Stimulated activated CD8-positive, alpha-beta memory T cell treated with anti-CD3 and anti-CD28 coated beads, Interleukin-15, amount 100 ng/mL, for 4 hours (primary cell): ENCODE measurements around the gene PLA2G12A.

Experiments
- DNase-seq, 2 donors: peaks; one replicate each; pipeline ENCODE4 v3.0.0-alpha.2; 2020; ENCODE audit warnings: low read depth in 2 of 2

The PLA2G12A gene

GRCh38 chr4:109729117-109729717 is 653 bp downstream of the PLA2G12A start:
- peak; percentile 21 to 23 for DNase-seq

- no peak for DNase-seq
Observed at GRCh38 chr4:109728385-109728784, 1.5 kb downstream of the PLA2G12A start.

GRCh38 chr4:109723110-109723509 is 6.8 kb downstream of the PLA2G12A start:
- no peak for DNase-seq

GRCh38 chr4:109722357-109722756 is 7.5 kb downstream of the PLA2G12A start:
- no peak for DNase-seq

GRCh38 chr4:109721033-109721432 is 8.8 kb downstream of the PLA2G12A start:
- no peak for DNase-seq

GRCh38 chr4:109719604-109720003 is 10.3 kb downstream of the PLA2G12A start:
- no peak for DNase-seq

GRCh38 chr4:109718759-109719158 is 11.1 kb downstream of the PLA2G12A start:
- no peak for DNase-seq

- DNase-seq = no peak
Observed at GRCh38 chr4:109713500-109713899, 16.4 kb downstream of the PLA2G12A start.

GRCh38 chr4:109708990-109709389 is 20.9 kb downstream of the PLA2G12A start:
- no peak for DNase-seq

- no peak for DNase-seq
Observed at GRCh38 chr4:109708435-109708834, 21.4 kb downstream of the PLA2G12A start.

- DNase-seq = no peak
Observed at GRCh38 chr4:109703664-109704361, 26.1 kb downstream of the PLA2G12A start.

- peak; percentile 30 to 40 for DNase-seq
Observed at GRCh38 chr4:109702950-109703663, 26.8 kb downstream of the PLA2G12A start, which contains the start of gene CASP6. CASP6 (minus strand) TSS chr4:109703445; CDS start chr4:109703395, 50 bp downstream.

GRCh38 chr4:109701566-109702410 is 28.1 kb downstream of the PLA2G12A start:
- DNase-seq = no peak

- DNase-seq = no peak
Observed at GRCh38 chr4:109699553-109700225, 30.2 kb downstream of the PLA2G12A start.

- no peak for DNase-seq
Observed at GRCh38 chr4:109698656-109699055, 31.2 kb downstream of the PLA2G12A start.

- DNase-seq = no peak
Observed at GRCh38 chr4:109691411-109691920, 38.4 kb downstream of the PLA2G12A start.

GRCh38 chr4:109690690-109691410 is 39.0 kb downstream of the PLA2G12A start:
- DNase-seq = no peak

- DNase-seq = no peak
Observed at GRCh38 chr4:109684727-109685126, 45.1 kb downstream of the PLA2G12A start.

- DNase-seq = no peak
Observed at GRCh38 chr4:109683621-109684253, 46.1 kb downstream of the PLA2G12A start.

- DNase-seq = no peak
Observed at GRCh38 chr4:109682875-109683274, 47.0 kb downstream of the PLA2G12A start.
